Liver (tissue), 3 donors: ENCODE data around the gene ADCY4.

Source experiments
- CTCF ChIP-seq: fragments of 150-350 bp; IDR thresholded peaks from 2 replicates; pipeline ENCODE4 v1.5.1; 2017; ENCODE audit warnings: improper control_type of control experiment, low read depth, low read length; ENCODE audit not compliant: missing input control
- GABPA ChIP-seq, 2 donors: IDR thresholded peaks in 1 of 2; conservative IDR thresholded peaks in 1 of 2; 2 replicates each; pipeline ENCODE4 v1.6.1; 2016; ENCODE audit warnings: antibody characterized with exemption in 2 of 2, mild to moderate bottlenecking in 1 of 2, moderate library complexity in 1 of 2
- HNF4A ChIP-seq, 2 donors: conservative IDR thresholded peaks; 2 replicates each; pipeline ENCODE4 v1.6.1; 2016; ENCODE audit warnings: antibody characterized with exemption in 2 of 2, mild to moderate bottlenecking in 2 of 2
- MAX ChIP-seq: IDR thresholded peaks from 2 replicates; pipeline ENCODE4 v1.6.1; 2016; ENCODE audit warnings: antibody characterized with exemption
- SP1 ChIP-seq: IDR thresholded peaks from 2 replicates; pipeline ENCODE4 v1.6.1; 2018; ENCODE audit warnings: antibody characterized with exemption, mild to moderate bottlenecking
- TAF1 ChIP-seq: conservative IDR thresholded peaks from 2 replicates; pipeline ENCODE4 v1.6.1; 2016; ENCODE audit warnings: antibody characterized with exemption, mild to moderate bottlenecking
- donor health status: healthy.
- donor health status: healthy.

- no peak for TF ChIP-seq GABPA (IDR thresholded peaks at IDR 0.05 in 1 of 2, conservative IDR thresholded peaks at IDR 0.05 in 1 of 2)
- peak; percentile 68 for TF ChIP-seq CTCF
- TF ChIP-seq SP1: no peak
- TF ChIP-seq HNF4A (conservative IDR thresholded peaks at IDR 0.05): no peak
- TF ChIP-seq TAF1: no peak
- TF ChIP-seq MAX: no peak
Observed at GRCh38 chr14:24296341-24297157, 38.3 kb downstream of the ADCY4 start.
